HEK293 (cell line): ENCODE measurements around the gene FNDC11.
A peak's percentile ranks its signal among the peaks of the same experiment; 100 is the strongest.
"Not testable (repeated sequence)": the region's sequence is repeated elsewhere in the genome, so short reads cannot be mapped to it uniquely, and the experiment has no call there.

Experiments
- CTCF ChIA-PET: fragments of 350-600 bp; formaldehyde crosslinking; extraction: SDS; loops from one replicate; lab custom pipeline; 2021; ENCODE audit warnings: antibody characterized with exemption; lab: Yijun Ruan, JAX
- POLR2A ChIA-PET: fragments of 300-600 bp; formaldehyde crosslinking; extraction: SDS; loops from one replicate; lab custom pipeline; 2020; ENCODE audit warnings: antibody characterized with exemption, inconsistent platforms; lab: Yijun Ruan, JAX
- H3K27ac ChIP-seq: fragments of 200-500 bp; sonication (Bioruptor generic); 2 replicates; pipeline ENCODE4 v1.5.1; 2014; ENCODE audit warnings: low read depth, low read length, control low read depth, inconsistent platforms; ENCODE audit errors: extremely low read depth
- H3K36me3 ChIP-seq, 2 experiments: fragments of 200-500 bp in 1 of 2; sonication (Bioruptor generic) in 1 of 2; 1 replicate in 1 of 2; 2 replicates in 1 of 2; pipeline ENCODE4 v1.5.1; 2014 to 2017; ENCODE audit warnings: inconsistent platforms in 2 of 2, low read length in 2 of 2; ENCODE audit not compliant: control insufficient read depth in 2 of 2, insufficient read depth in 1 of 2
- H3K4me1 ChIP-seq: fragments of 200-500 bp; sonication (Bioruptor generic); 2 replicates; pipeline ENCODE4 v1.5.1; 2014; ENCODE audit warnings: mild to moderate bottlenecking, low read length, inconsistent platforms; ENCODE audit not compliant: control insufficient read depth, insufficient read depth
- H3K4me3 ChIP-seq: 2 replicates; pipeline ENCODE4 v1.5.1; 2011; ENCODE audit warnings: low read depth, mild to moderate bottlenecking, control low read depth, low read length, moderate library complexity
- H3K9me3 ChIP-seq: fragments of 200-500 bp; sonication (Bioruptor generic); 2 replicates; pipeline ENCODE4 v1.5.1; 2014; ENCODE audit warnings: low read depth, low read length, inconsistent platforms; ENCODE audit not compliant: control insufficient read depth, insufficient read depth
- GLIS1 ChIP-seq: fragments of 450-650 bp; formaldehyde crosslinking; IDR thresholded peaks from 2 replicates; pipeline ENCODE4 v1.5.1; 2016; ENCODE audit warnings: missing biosample characterization, missing genetic modification characterization
- GLIS2 ChIP-seq: fragments of 450-650 bp; formaldehyde crosslinking; IDR thresholded peaks from 2 replicates; pipeline ENCODE4 v1.5.1; 2016; ENCODE audit warnings: missing biosample characterization, missing genetic modification characterization
- KLF7 ChIP-seq: fragments of 450-650 bp; formaldehyde crosslinking; IDR thresholded peaks from 2 replicates; pipeline ENCODE4 v1.5.1; 2016; ENCODE audit warnings: missing biosample characterization, missing genetic modification characterization, borderline replicate concordance
- MEIS1 ChIP-seq: sonication (generic); formaldehyde crosslinking; IDR thresholded peaks from 2 replicates; pipeline ENCODE4 v1.8.1; 2022; ENCODE audit warnings: missing genetic modification reagents, mild to moderate bottlenecking, borderline replicate concordance
- OVOL3 ChIP-seq: fragments of 450-650 bp; formaldehyde crosslinking; IDR thresholded peaks from 2 replicates; pipeline ENCODE4 v1.5.1; 2016; ENCODE audit warnings: missing biosample characterization, missing genetic modification characterization
- SCRT2 ChIP-seq: fragments of 450-650 bp; formaldehyde crosslinking; IDR thresholded peaks from 2 replicates; pipeline ENCODE4 v1.5.1; 2016; ENCODE audit warnings: missing biosample characterization, missing genetic modification characterization
- ZBTB49 ChIP-seq: fragments of 450-650 bp; formaldehyde crosslinking; IDR thresholded peaks from 2 replicates; pipeline ENCODE4 v1.5.1; 2016; ENCODE audit warnings: missing biosample characterization, missing genetic modification characterization, low read depth
- ZEB2 ChIP-seq: fragments of 450-650 bp; formaldehyde crosslinking; IDR thresholded peaks from 2 replicates; pipeline ENCODE4 v1.5.1; 2016; ENCODE audit warnings: missing biosample characterization, missing genetic modification characterization
- ZFHX2 ChIP-seq: fragments of 450-650 bp; formaldehyde crosslinking; conservative IDR thresholded peaks from 2 replicates; pipeline ENCODE4 v1.5.1; 2016; ENCODE audit warnings: missing biosample characterization, missing genetic modification characterization
- ZIC2 ChIP-seq: fragments of 450-650 bp; formaldehyde crosslinking; IDR thresholded peaks from 2 replicates; pipeline ENCODE4 v1.5.1; 2016; ENCODE audit warnings: missing biosample characterization, missing genetic modification characterization
- ZNF221 ChIP-seq: fragments of 450-650 bp; formaldehyde crosslinking; IDR thresholded peaks from 2 replicates; pipeline ENCODE4 v1.5.1; 2017; ENCODE audit warnings: missing biosample characterization, missing genetic modification characterization, borderline replicate concordance
- ZNF311 ChIP-seq: fragments of 450-650 bp; formaldehyde crosslinking; IDR thresholded peaks from 2 replicates; pipeline ENCODE4 v1.5.1; 2017; ENCODE audit warnings: missing biosample characterization, missing genetic modification characterization, borderline replicate concordance
- ZNF423 ChIP-seq: fragments of 450-650 bp; formaldehyde crosslinking; IDR thresholded peaks from 2 replicates; pipeline ENCODE4 v1.5.1; 2016; ENCODE audit warnings: missing biosample characterization, missing genetic modification characterization
- ZNF529 ChIP-seq: fragments of 450-650 bp; formaldehyde crosslinking; IDR thresholded peaks from 2 replicates; pipeline ENCODE4 v1.5.1; 2017; ENCODE audit warnings: missing genetic modification characterization, missing biosample characterization; ENCODE audit not compliant: insufficient replicate concordance
- ZNF560 ChIP-seq: fragments of 450-650 bp; formaldehyde crosslinking; IDR thresholded peaks from 2 replicates; pipeline ENCODE4 v1.5.1; 2017; ENCODE audit warnings: missing biosample characterization, missing genetic modification characterization, borderline replicate concordance
- ZNF707 ChIP-seq: fragments of 450-650 bp; formaldehyde crosslinking; IDR thresholded peaks from 2 replicates; pipeline ENCODE4 v1.5.1; 2016; ENCODE audit warnings: missing biosample characterization, missing genetic modification characterization
- ZSCAN23 ChIP-seq: fragments of 450-650 bp; formaldehyde crosslinking; IDR thresholded peaks from 2 replicates; pipeline ENCODE4 v1.5.1; 2016; ENCODE audit warnings: missing biosample characterization, missing genetic modification characterization
- ZSCAN30 ChIP-seq: fragments of 450-650 bp; IDR thresholded peaks from 2 replicates; pipeline ENCODE4 v1.5.1; 2018; ENCODE audit warnings: missing biosample characterization, mild to moderate bottlenecking, missing genetic modification characterization, moderate library complexity
- TF ChIP-seq, protein P1 (sequence below): fragments of 450-650 bp; formaldehyde crosslinking; optimal IDR thresholded peaks from 2 replicates; pipeline ENCODE3; 2016; ENCODE audit warnings: missing biosample characterization, mild to moderate bottlenecking, missing genetic modification characterization

The FNDC11 gene

DNA sequence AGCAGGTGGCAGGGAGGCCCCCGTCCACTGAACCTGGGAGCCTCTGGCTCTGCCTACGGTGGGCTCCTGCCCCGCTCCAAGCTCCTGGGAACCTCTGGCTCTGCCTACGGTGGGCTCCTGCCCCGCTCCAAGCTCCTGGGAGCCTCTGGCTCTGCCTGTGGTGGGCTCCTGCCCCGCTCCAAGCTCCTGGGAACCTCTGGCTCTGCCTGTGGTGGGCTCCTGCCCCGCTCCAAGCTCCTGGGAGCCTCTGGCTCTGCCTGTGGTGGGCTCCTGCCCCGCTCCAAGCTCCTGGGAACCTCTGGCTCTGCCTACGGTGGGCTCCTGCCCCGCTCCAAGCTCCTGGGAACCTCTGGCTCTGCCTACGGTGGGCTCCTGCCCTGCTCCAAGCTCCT lies 17.1 kb downstream of the FNDC11 start:
- not testable (repeated sequence) for H3K36me3 ChIP-seq, H3K4me3 ChIP-seq, H3K9me3 ChIP-seq, H3K4me1 ChIP-seq, H3K27ac ChIP-seq
- POLR2A ChIA-PET: interaction anchor here (0.6 to 1.0 kb wide), 2 partner anchors 41 to 87 kb away, joined by 3 read pairs; partner anchors contain the start of gene RTEL1
- CTCF ChIA-PET: interaction anchor here (0.6 kb wide), 1 partner anchor 8 kb away, joined by 3 read pairs; no protein-coding TSS in a partner anchor

DNA sequence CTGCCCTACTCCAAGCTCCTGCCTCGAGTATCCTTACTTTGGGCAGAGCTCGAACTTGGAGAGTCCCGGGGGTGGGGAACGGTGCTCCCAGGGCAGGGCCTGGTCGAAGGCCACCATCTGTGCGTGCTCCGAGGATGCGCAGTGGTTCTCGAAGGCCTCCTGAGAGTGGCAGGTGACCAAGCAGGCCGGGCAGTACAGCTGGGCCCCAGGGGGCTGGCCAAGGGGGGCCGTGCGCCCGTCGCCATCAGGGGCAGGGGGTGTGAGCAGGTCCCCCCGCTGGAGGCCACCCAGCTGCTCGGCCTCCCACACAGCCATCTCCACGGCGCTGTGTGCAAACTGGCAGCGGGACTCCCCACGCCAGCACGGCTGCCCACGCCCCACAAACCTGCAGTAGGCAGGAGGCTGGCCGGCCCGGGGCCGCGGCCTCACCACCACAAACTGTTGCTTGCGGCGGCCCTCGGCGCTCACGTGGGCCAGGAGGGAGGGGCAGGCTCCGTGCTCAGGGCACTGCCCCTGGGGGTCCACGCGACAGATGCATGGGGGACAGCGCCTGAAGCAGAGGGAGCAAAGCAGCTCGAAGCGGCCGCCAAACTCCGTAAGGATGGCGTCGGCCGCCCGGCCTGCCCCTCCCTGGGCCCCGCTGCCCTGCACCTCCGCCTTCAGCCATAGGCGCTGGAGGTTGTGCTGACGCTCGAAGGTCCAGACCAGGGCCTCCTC lies 18.3 kb downstream of the FNDC11 start:
- no peaks in the 10 kb centered on the region for H3K9me3 ChIP-seq
- 0 out of 2 replicates have a peak, but pooled peaks cover 3% of the 10 kb centered on the region for H3K4me1 ChIP-seq
- no peak overlapping the region for H3K27ac ChIP-seq
- CTCF ChIA-PET: no interaction called here
- TF ChIP-seq ZNF707 (tag by site-specific recombination) (no peak), GLIS2 (tag by site-specific recombination) (peak; percentile 28; the same call in 1 of the 2 replicates), SCRT2 (tag by site-specific recombination) (peak; percentile 42; the same call in 1 of the 2 replicates), GLIS1 (peak; percentile 56)
- peaks cover 0 to 3% of the 10 kb centered on the region in 2 experiments; a peak in 1 of 3 replicates for H3K36me3 ChIP-seq
- H3K4me3 ChIP-seq: no peak overlapping the region
- POLR2A ChIA-PET: interaction anchor here (1.0 kb wide), 1 partner anchor 86 kb away, joined by 3 read pairs; the partner anchor contains the start of gene RTEL1

DNA sequence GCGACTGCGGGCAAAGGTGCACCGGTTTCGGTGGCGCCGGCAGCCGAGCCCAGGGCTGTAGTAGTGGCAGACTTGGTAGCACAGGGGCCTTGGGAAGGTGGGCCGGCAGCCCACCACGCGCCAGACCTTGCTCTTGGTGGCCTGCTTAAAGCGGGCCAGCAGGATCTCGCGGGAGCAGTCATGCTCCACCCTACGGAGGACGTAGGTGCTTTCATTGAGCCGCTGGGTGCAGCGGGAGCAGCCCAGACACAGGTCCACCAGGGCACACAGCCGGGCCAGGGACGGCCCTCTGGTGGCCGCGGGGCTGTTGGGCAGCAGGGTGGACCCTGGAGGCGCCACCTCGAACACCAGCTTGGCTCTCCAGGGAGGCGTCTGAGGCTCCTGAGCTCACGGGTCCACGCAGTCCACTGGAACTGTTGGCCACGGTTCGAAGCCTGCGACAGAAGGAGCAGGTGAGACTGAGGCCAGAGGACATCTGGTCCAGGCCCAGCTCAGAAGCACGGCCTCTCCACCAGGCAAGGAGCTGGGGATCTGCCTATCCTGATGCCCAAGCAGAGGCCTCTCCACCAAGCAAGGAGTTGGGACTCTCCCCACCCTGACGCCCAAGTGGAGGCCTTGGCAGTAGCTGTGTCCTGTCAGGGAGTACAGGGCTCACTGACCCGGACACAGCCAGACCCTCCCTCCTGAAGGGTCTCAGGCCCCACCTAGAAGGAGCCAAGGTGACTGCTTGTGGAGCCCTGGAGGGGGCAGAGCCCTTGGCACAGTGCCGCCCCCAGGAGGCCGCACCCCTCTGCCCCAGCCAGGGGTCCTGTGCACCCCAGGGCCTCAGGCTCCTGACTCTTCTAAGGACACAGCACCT lies 19.1 kb downstream of the FNDC11 start:
- ChIA-PET CTCF (interaction anchor here (0.7 to 0.9 kb wide), 3 partner anchors 16 to 135 kb away, joined by 3 to 4 read pairs (median 3); no protein-coding TSS in a partner anchor), POLR2A (interaction anchor here (0.6 to 2.0 kb wide), 6 partner anchors 12 to 121 kb away, joined by 3 to 12 read pairs (median 4); partner anchors contain the start of genes PPDPF and PTK6)
- Histone ChIP-seq H3K36me3 (peaks cover 0 to 3% of the 10 kb centered on the region in 2 experiments; a peak in 1 of 3 replicates), H3K4me3 (peak overlapping the region; percentile 70), H3K4me1 (0 out of 2 replicates have a peak, but pooled peaks cover 3% of the 10 kb centered on the region), H3K9me3 (no peaks in the 10 kb centered on the region)
- peak; percentile 51 for TF ChIP-seq ZIC2
- TF ChIP-seq ZNF423 (tag by site-specific recombination): peak; percentile 68; the same call in 1 of the 2 replicates
- no peak for TF ChIP-seq ZNF221
- TF ChIP-seq GLIS2 (tag by site-specific recombination): peak; percentile 61; the same call in 1 of the 2 replicates
- TF ChIP-seq, all 188 proteins: peak for 3
- no peak overlapping the region; the same call in 1 of the 2 replicates for H3K27ac ChIP-seq

DNA sequence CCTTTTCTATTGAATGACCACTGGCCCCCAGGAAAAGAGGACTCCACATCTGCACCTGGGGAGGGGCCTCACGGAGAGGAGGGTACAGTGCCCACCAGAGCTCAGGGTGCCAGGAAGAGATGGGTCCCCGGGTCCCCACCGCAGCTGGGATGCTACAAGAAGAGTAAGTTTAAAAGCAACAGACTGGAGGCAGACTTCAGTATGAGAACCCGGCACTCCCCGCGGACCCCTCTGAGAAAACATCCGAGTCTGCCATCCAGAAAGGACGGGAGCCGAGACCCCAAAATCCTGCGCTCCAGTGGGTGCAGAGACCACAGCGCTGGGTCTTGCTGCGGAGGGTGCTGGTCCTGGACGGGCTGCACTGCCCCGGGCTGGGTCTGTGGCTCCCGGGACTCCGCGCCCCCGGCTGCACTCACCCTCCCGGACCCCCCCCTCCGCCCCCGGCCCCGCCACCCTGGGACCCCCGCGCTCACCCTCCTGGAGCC lies 19.7 kb downstream of the FNDC11 start:
- Histone ChIP-seq H3K36me3 (peaks cover 0 to 3% of the 10 kb centered on the region in 2 experiments; a peak in 1 of 3 replicates), H3K4me1 (0 out of 2 replicates have a peak, but pooled peaks cover 3% of the 10 kb centered on the region), H3K4me3 (peak overlapping the region; percentile 70), H3K27ac (peak overlapping the region; percentile 37; the same call in 1 of the 2 replicates), H3K9me3 (no peaks in the 10 kb centered on the region)
- ChIA-PET POLR2A (interaction anchor here (0.6 to 2.0 kb wide), 16 partner anchors 9 to 481 kb away, joined by 3 to 12 read pairs (median 4); partner anchors contain the start of genes GMEB2, PPDPF, PTK6 and RTEL1), CTCF (interaction anchor here (0.8 to 0.9 kb wide), 3 partner anchors 25 to 202 kb away, joined by 3 to 4 read pairs (median 4); no protein-coding TSS in a partner anchor)
- TF ChIP-seq ZNF311 (tag by site-specific recombination) (no peak), MEIS1 (CRISPR knock-in tag) (no peak), ZNF529 (tag by site-specific recombination) (no peak), OVOL3 (tag by site-specific recombination) (no peak), ZEB2 (tag by site-specific recombination) (no peak), ZNF560 (tag by site-specific recombination) (no peak), ZSCAN30 (no peak), ZBTB49 (no peak), ZSCAN23 (tag by site-specific recombination) (no peak), KLF7 (no peak), ZFHX2 (no peak), ZNF423 (tag by site-specific recombination) (no peak)
- TF ChIP-seq, protein P1, sequence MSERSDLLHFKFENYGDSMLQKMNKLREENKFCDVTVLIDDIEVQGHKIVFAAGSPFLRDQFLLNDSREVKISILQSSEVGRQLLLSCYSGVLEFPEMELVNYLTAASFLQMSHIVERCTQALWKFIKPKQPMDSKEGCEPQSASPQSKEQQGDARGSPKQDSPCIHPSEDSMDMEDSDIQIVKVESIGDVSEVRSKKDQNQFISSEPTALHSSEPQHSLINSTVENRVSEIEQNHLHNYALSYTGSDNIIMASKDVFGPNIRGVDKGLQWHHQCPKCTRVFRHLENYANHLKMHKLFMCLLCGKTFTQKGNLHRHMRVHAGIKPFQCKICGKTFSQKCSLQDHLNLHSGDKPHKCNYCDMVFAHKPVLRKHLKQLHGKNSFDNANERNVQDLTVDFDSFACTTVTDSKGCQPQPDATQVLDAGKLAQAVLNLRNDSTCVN: no peak
